GM21576 (cell line): ENCODE measurements around the gene CHST15.

Experiments
- ATAC-seq: cut with Tn5 transposase; IDR thresholded peaks from one replicate; pipeline ENCODE4 v1.9.1; 2021; ENCODE audit warnings: mild to moderate bottlenecking, moderate library complexity; ENCODE audit not compliant: unreplicated experiment

CHST15 gene

GRCh38 chr10:124085680-124086079 lies 7.7 kb downstream of the CHST15 start:
- no peak for ATAC-seq

DNA sequence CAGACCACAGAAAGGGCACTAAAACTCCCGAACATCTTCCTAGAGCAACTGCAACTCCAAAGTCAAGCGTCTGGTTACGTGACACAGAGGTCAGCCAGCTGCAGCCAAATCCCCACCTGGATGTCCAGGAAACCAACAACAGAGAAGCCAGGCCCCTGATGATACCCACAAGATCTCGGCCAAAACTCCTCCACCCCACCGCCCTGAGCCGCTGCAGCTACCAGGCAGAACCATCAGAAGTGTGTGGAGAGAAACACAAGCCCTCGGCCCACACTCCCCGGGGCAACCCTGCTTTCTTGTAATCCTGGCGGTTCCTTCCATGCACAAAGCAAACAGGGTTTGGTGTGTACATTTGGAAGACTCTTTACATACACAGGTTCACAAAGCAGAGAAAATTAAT lies 8.7 kb downstream of the CHST15 start:
- ATAC-seq: no peak

GRCh38 chr10:124083740-124084397 lies 9.5 kb downstream of the CHST15 start:
- ATAC-seq: no peak

DNA sequence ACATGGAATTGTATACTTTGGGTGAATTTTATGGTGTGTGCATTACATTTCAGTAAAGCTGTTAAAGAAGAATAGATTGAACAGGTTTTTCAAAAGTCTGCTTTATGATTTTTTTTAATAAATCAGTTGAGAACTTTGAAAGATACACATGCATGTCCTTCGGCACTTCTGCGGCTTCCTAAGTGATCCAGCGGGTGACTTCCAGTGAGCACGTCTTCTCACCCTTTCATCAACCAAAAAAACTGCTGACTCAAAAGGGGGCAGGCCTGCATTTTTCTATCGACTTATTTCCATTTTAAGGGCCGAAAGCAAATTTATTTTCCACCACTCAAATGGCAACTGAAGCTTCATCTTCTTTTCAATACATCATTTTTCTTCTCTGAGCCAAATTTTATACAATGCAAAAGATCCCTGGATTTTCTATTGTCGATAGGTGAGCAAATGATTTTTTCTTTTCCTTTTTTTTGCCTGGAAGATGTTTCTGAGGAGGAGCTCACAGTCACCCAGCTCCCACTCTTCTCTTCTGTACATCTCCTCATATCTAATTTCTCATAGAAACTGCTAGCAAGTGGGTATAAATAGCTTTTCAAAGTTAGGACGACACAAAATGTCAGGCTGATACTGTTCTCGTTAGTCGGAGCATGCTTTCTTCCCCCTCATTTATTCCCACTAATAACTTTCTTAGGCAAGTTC lies 10.2 kb downstream of the CHST15 start:
- no peak for ATAC-seq

- ATAC-seq: no peak
Observed at GRCh38 chr10:124082555-124082954, 10.8 kb downstream of the CHST15 start.

DNA sequence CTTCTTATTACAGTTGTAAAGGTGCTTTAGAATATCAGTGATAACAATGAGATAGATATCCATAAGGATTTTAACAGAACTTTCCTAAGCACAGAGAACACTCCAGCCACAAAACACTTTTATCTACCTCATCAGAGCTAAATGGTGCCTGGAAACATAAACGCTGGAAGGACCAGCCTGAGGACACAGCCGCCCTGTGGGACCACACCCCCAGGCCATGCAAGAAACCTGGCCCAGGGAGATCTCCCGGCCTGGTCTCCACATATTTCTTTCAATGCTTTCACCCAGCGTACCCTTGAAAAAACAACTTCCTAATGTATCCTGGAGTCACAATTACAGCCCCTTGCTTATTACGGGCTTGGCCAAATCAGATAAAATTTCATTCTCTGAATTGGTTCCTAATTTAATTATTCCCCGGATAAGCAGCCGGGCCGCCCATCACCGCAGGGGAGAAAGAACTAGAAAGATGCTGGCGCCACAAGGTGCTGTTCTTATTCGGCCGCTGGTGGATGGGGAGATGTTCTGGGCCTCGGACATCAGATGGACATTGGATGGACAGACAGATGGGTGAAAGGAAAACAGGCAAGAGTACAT lies 11.8 kb downstream of the CHST15 start:
- no peak for ATAC-seq

DNA sequence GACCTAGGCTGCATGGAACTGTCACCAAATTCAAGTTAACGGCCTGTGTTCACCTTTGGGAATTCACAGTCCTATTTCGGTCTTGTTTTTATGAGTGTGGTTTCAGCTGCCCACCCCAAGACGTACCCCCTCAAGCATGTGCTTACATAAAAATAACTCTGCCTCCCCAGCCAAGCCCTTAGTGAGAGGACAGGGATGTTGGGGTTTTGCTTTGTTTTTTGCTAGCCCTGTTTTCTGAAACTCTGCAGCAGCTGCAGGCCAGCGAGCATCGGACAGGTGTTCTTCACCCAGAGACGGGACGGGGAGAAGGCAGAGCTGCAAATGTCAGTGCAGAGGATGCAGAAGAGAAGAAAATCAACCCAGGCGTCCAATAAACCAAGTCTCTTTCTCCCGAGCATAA lies 13.5 kb downstream of the CHST15 start:
- ATAC-seq: no peak

- no peak for ATAC-seq
Observed at GRCh38 chr10:124078714-124079113, 14.7 kb downstream of the CHST15 start.

DNA sequence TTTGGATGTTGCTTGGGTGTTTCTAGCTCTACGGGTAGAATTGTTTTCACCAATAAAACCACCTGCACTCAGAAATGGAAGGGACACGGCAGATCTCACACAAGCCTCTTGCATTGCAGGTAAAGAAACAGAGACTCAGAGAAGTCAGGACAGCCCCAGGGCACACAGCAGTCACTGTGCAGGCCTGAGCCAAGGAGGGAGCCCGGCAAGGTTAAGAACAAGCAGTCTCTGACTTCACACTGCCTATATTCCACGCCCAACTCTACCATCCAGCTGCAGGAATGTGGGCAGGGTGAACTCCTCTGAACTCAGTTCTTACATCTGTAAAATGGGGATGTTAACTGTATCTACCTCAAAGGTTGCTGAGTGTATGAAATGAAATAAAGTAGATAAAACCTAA lies 15.4 kb downstream of the CHST15 start:
- no peak for ATAC-seq

DNA sequence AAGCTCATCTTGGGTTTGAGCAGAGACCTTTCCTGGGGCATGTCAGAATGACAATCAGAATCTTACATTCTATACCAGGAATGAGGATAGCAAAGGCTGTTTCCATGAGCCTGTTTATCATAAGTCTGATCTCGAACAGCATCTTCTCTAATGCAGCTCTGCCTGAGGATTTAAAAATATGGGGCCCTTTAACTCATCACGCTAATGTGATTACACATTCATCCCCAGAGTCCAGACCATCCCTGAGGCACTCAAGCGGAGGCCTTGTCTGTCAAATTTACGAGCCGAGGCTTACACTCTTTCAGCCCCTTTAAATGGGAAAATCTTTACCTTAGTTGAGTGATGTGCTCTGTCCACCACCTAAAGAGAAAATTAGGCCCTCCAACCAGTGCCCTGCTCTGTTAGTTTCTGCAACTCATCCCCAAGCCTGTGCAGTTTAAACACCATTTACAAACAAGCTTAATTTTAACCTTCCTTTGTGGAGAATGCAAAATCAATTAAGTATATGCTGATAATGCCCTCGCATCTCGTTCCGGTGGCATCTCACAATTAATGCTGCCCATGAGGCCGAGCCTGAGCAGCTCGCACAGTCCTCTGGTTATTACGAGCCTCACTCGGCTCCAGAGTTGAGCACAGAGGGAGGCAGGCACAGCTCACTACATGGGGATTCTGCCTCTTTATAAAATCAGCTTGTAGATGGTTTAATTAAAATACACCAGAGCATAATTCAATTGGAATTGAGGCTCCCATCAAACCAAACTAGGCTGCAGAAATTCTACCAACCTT lies 16.0 kb downstream of the CHST15 start:
- no peak for ATAC-seq

GRCh38 chr10:124076148-124076733 lies 17.2 kb downstream of the CHST15 start:
- no peak for ATAC-seq

DNA sequence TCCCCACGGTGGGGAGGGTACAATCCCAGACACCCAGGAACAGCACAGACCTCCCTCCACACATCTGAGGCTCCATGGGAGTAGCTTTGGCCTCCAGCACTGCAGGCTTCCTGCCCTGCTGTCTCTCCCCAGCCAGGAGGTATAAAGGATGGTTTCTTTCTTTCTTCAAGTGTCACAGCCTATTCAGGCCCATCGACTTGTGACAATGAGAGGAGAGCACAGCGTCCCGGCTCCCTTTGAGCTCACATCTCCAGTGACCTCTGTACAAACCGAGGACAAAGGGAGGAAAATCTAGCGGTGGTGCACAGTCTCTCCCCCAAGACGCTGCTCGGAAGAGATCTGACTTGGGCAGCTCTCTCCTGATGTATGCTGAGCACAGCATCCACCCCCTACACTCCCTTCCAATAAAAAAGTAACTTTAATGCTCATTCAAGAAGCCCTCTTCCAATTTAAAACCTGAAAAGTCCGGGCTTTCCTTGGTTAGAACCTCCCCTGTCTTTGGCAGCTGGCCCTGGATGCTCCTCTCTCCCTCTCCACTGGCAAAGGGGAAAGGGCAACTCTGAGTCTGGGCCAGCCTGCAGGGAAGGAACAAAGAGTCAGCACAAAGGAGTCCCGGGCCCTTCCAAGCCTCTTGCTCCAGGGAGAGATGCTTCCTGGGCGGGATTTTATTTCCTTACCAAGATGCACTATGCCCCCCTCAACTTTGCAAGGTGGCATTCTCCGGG lies 18.0 kb downstream of the CHST15 start:
- no peak for ATAC-seq

DNA sequence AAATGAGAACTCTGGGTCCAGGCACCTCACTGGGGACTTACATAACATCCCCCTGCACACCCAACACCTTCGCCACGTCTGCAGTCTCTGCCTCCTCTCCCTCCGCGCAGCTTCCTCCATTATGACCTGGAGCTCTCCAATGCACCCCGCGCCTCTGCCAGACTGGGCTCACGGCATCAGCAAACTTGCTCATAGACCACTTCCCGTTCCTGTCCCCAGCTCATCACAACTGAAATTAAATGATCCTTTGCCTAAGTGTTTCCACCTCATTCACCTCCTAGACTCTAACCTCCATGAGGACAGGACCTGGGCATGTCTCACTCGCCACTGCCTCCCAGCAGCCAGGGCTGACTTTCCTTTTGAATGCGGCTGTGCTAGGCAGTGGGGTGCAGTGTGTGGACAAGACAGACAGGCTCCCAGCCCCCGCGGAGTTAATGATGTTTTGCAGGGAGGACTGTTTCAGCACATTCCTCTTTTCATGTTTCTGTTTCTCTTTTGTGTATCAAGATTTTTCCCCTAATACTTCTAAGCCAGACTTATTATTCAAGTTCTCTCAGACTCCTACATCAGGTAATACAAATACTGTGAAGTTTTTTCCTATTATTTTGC lies 18.8 kb downstream of the CHST15 start:
- ATAC-seq: no peak

DNA sequence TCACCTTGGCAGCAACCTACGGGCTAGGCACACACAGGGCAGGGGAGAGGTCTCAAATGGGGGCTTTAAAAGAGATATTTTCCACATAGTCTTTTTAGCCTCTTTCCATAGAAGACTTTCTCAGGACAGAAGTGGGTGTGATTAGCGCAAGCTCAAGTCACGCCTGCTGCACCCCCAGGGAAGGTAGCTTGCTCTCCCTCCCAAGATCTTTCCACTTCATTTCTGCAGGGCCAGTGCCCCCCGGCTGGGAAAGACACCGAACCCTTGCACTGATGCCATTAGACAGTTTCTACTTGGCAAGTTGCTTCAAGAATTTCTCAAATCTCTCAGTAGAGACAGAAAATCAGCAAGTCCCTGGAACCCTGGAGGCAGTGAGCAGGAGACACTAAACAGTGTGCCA lies 19.4 kb downstream of the CHST15 start:
- ATAC-seq: no peak

- ATAC-seq: no peak
Observed at GRCh38 chr10:124072541-124072940, 20.9 kb downstream of the CHST15 start.

DNA sequence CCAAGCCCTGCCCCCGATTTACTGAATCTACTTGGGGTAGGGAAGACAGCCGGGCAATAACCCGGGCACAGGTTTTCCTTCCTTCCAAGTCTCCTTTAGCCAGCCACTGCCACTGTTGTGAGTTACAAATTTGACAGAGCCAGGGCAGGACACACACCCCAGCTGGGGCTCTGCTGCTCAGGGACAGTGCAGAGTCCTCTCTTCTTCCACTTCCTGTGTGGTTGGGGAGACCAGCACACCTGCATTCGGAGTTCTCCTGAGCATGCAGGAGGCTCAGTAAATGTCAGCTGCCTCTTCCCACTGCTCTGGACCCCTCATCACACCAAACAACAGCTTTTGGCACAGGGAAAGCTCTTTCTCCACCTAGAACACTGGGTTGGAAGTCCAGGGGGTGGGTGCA lies 21.3 kb downstream of the CHST15 start:
- no peak for ATAC-seq

GRCh38 chr10:124071141-124071540 lies 22.3 kb downstream of the CHST15 start:
- ATAC-seq: no peak

- no peak for ATAC-seq
Observed at GRCh38 chr10:124070666-124071065, 22.7 kb downstream of the CHST15 start.

- ATAC-seq: no peak
Observed at GRCh38 chr10:124069341-124070264, 23.8 kb downstream of the CHST15 start.
